SK-N-SH (cell line): ENCODE measurements around the gene MGAT5. TPM values are rescaled to one million over a fixed set of nuclear protein-coding genes. Genes with fewer than 3 reads are reported as not detected.

Experiments
- CTCF ChIA-PET: fragments of 300-600, 350-600 bp; formaldehyde crosslinking; extraction: SDS; loops from one replicate; lab custom pipeline; 2021; lab: Yijun Ruan, JAX
- POLR2A ChIA-PET: fragments of 350-600 bp; sonication (Branson Sonifier 250); formaldehyde crosslinking; extraction: SDS; loops from one replicate; lab custom pipeline; 2020; ENCODE audit warnings: antibody characterized with exemption, inconsistent platforms; lab: Yijun Ruan, JAX
- DNase-seq: peaks from one replicate; pipeline ENCODE4 v3.0.0; 2012
- H2AFZ ChIP-seq: fragments of 200-600 bp; sonication (generic); 2 replicates; pipeline ENCODE4 v1.8.1; 2016; ENCODE audit warnings: antibody characterized with exemption, mild to moderate bottlenecking, low read depth
- H3F3A ChIP-seq: fragments of 200-600 bp; sonication (generic); replicated peaks from 2 replicates; pipeline ENCODE3; 2016; ENCODE audit warnings: antibody characterized with exemption, mild to moderate bottlenecking; ENCODE audit not compliant: insufficient read depth
- H3K27ac ChIP-seq, 2 experiments: fragments of 200-500 bp in 1 of 2; fragments of 200-600 bp in 1 of 2; sonication (Bioruptor generic) in 1 of 2; sonication (generic), shearing (Covaris generic) in 1 of 2; 2 replicates each; pipeline versions ENCODE4 v1.5.1 to v1.6.1; 2014 to 2016; ENCODE audit warnings: low read depth in 2 of 2, inconsistent platforms in 1 of 2, low read length in 1 of 2, mild to moderate bottlenecking in 1 of 2, mixed read lengths in 1 of 2
- H3K27me3 ChIP-seq: fragments of 200-600 bp; sonication (generic), shearing (Covaris generic); 2 replicates; pipeline ENCODE4 v1.6.1; 2016; ENCODE audit warnings: mixed run types; ENCODE audit not compliant: insufficient read depth
- H3K36me3 ChIP-seq, 2 experiments: fragments of 200-500 bp in 1 of 2; fragments of 200-600 bp in 1 of 2; sonication (Bioruptor generic) in 1 of 2; sonication (generic) in 1 of 2; replicated peaks in 1 of 2; 2 replicates each; pipeline versions ENCODE3 to v1.5.1; 2014 to 2016; ENCODE audit warnings: low read length in 1 of 2, mild to moderate bottlenecking in 1 of 2; ENCODE audit not compliant: insufficient read depth in 2 of 2, control insufficient read depth in 1 of 2
- H3K4me1 ChIP-seq, 2 experiments: fragments of 200-500 bp in 1 of 2; fragments of 200-600 bp in 1 of 2; sonication (Bioruptor generic) in 1 of 2; sonication (generic), shearing (Covaris generic) in 1 of 2; 2 replicates each; pipeline versions ENCODE4 v1.5.1 to v1.6.1; 2014 to 2016; ENCODE audit warnings: low read depth in 1 of 2, low read length in 1 of 2, mixed run types in 1 of 2; ENCODE audit not compliant: insufficient read depth in 2 of 2, control insufficient read depth in 1 of 2
- H3K4me2 ChIP-seq: fragments of 200-600 bp; sonication (generic), shearing (Covaris generic); 2 replicates; pipeline ENCODE4 v1.6.1; 2017; ENCODE audit warnings: mixed run types
- H3K4me3 ChIP-seq, 2 experiments: fragments of 200-500 bp in 1 of 2; fragments of 200-600 bp in 1 of 2; sonication (Bioruptor generic) in 1 of 2; sonication (generic), shearing (Covaris generic) in 1 of 2; 2 replicates each; pipeline versions ENCODE4 v1.5.1 to v1.8.1; 2014 to 2016; ENCODE audit warnings: low read depth in 2 of 2, inconsistent platforms in 1 of 2, low read length in 1 of 2, mild to moderate bottlenecking in 1 of 2, mixed read lengths in 1 of 2, moderate library complexity in 1 of 2
- H3K79me2 ChIP-seq: fragments of 200-600 bp; sonication (generic); 2 replicates; pipeline ENCODE4 v1.8.1; 2017; ENCODE audit warnings: mild to moderate bottlenecking; ENCODE audit not compliant: insufficient read depth
- H3K9ac ChIP-seq: fragments of 200-600 bp; sonication (generic); 2 replicates; pipeline ENCODE4 v1.6.1; 2017; ENCODE audit warnings: mixed run types
- H3K9me2 ChIP-seq: fragments of 200-600 bp; sonication (generic); 2 replicates; pipeline ENCODE4 v1.6.1; 2017; ENCODE audit warnings: mixed run types
- H3K9me3 ChIP-seq: fragments of 200-600 bp; sonication (generic); 2 replicates; pipeline ENCODE4 v1.6.1; 2017; ENCODE audit warnings: mixed run types, mild to moderate bottlenecking, moderate library complexity
- H4K20me1 ChIP-seq: fragments of 200-600 bp; sonication (generic); 2 replicates; pipeline ENCODE4 v1.6.1; 2017; ENCODE audit warnings: mild to moderate bottlenecking, mixed run types; ENCODE audit not compliant: insufficient read depth
- CHD2 ChIP-seq: fragments of 150-350 bp; IDR thresholded peaks from 2 replicates; pipeline ENCODE4 v1.6.1; 2018; ENCODE audit warnings: low read length; ENCODE audit not compliant: partially characterized antibody
- CTCF ChIP-seq: fragments of 200-600 bp; sonication (generic); IDR thresholded peaks from 2 replicates; pipeline ENCODE4 v1.6.1; 2017; ENCODE audit warnings: antibody characterized with exemption, mild to moderate bottlenecking, moderate library complexity
- ELF1 ChIP-seq: IDR thresholded peaks from 2 replicates; pipeline ENCODE4 v1.4.0; 2012
- EP300 ChIP-seq, 2 experiments: IDR thresholded peaks; 2 replicates each; pipeline versions ENCODE4 v1.4.0 to v1.6.1; 2012; ENCODE audit warnings: borderline replicate concordance in 1 of 2, low read depth in 1 of 2, low read length in 1 of 2
- EZH2phosphoT487 ChIP-seq: fragments of 200-600 bp; sonication (generic); IDR thresholded peaks from 2 replicates; pipeline ENCODE4 v1.6.1; 2017; ENCODE audit warnings: low read depth, mixed run types, mild to moderate bottlenecking, antibody characterized with exemption, moderate library complexity, borderline replicate concordance
- FOXM1 ChIP-seq: IDR thresholded peaks from 2 replicates; pipeline ENCODE4 v1.4.0; 2012; ENCODE audit warnings: low read depth, mild to moderate bottlenecking
- GATA2 ChIP-seq: sonication (generic); formaldehyde crosslinking; IDR thresholded peaks from 2 replicates; pipeline ENCODE4 v1.5.0; 2020; ENCODE audit warnings: mild to moderate bottlenecking, missing genetic modification reagents
- JUND ChIP-seq: IDR thresholded peaks from 2 replicates; pipeline ENCODE4 v1.4.0; 2012
- RAD21 ChIP-seq: IDR thresholded peaks from 2 replicates; pipeline ENCODE4 v1.6.1; 2012; ENCODE audit warnings: mild to moderate bottlenecking, low read length
- RXRA ChIP-seq: IDR thresholded peaks from 2 replicates; pipeline ENCODE4 v1.4.0; 2012; ENCODE audit warnings: low read depth, mild to moderate bottlenecking, borderline replicate concordance
- SIN3A ChIP-seq: IDR thresholded peaks from 2 replicates; pipeline ENCODE4 v1.6.1; 2012; ENCODE audit warnings: low read depth, mild to moderate bottlenecking, low read length, moderate library complexity, borderline replicate concordance
- SMC3 ChIP-seq: IDR thresholded peaks from 2 replicates; pipeline ENCODE4 v1.6.1; 2012; ENCODE audit warnings: low read depth, low read length, improper control_type of control experiment
- TAF1 ChIP-seq: IDR thresholded peaks from 2 replicates; pipeline ENCODE4 v1.6.1; 2012; ENCODE audit warnings: low read depth, mild to moderate bottlenecking, low read length, moderate library complexity, borderline replicate concordance
- TEAD4 ChIP-seq: IDR thresholded peaks from 2 replicates; pipeline ENCODE4 v1.4.0; 2012; ENCODE audit warnings: mild to moderate bottlenecking, borderline replicate concordance; ENCODE audit not compliant: insufficient read depth
- ZBTB33 ChIP-seq: IDR thresholded peaks from 2 replicates; pipeline ENCODE4 v1.4.0; 2012; ENCODE audit warnings: low read depth, borderline replicate concordance
- WGBS: methylation state at CpG from one replicate; pipeline ENCODE4 v1.1.6; 2017; ENCODE audit warnings: low lambda C conversion rate; 5-methylcytosine and 5-hydroxymethylcytosine counted together
- polyA plus RNA-seq, 3 experiments: library from polyadenylated mRNA; depleted of rRNA; stranded (reverse); fragments of >200 nt; gene quantifications; 2 replicates each; pipeline ENCODE4 v1.2.3, GENCODE V29; 2012

Gene MGAT5
- polyA plus RNA-seq, 1 of the 3 experiments (the other 2 are of a cell fraction): 18.2 TPM

GRCh38 chr2:134362740-134363139, 108.9 kb downstream of the MGAT5 start:
- no peak overlapping the region for H2AFZ ChIP-seq
- H3K4me1 ChIP-seq: peaks cover 0 to 49% of the 10 kb centered on the region in 2 experiments; a peak in 2 of 4 replicates
- no peaks in the 10 kb centered on the region for H3F3A ChIP-seq
- no peak overlapping the region for H3K4me2 ChIP-seq
- no CpG with 5 or more reads among the region's 1 CpG for WGBS
- H3K9me2 ChIP-seq: no peaks in the 10 kb centered on the region
- H3K4me3 ChIP-seq: no peak overlapping the region
- TF ChIP-seq CTCF (no peak), EP300 (IDR thresholded peaks at IDR 0.05; ENCODE audit: borderline replicate concordance in 1 of 2, low read depth in 1 of 2, low read length in 1 of 2) (no peak), CHD2 (no peak), RXRA (no peak), TEAD4 (no peak), EZH2phosphoT487 (no peak), JUND (no peak), ZBTB33 (no peak), ELF1 (no peak), SMC3 (no peak), SIN3A (no peak)
- TF ChIP-seq, all 33 proteins: peak for 0
- ChIA-PET CTCF (interaction anchor here (0.8 to 3.4 kb wide), 4 partner anchors 25 to 89 kb away, joined by 3 to 20 read pairs (median 10); no protein-coding TSS in a partner anchor), POLR2A (no interaction called here)
- no peaks in the 10 kb centered on the region for H3K27me3 ChIP-seq
- DNase-seq: no peak
- no peaks in the 10 kb centered on the region for H4K20me1 ChIP-seq
- no peaks in the 10 kb centered on the region for H3K9me3 ChIP-seq
- H3K36me3 ChIP-seq: peaks cover 0 to 19% of the 10 kb centered on the region in 2 experiments
- no peak overlapping the region for H3K9ac ChIP-seq
- peak overlapping the region in 1 of 2 experiments; percentile 97; a peak in 2 of 4 replicates for H3K27ac ChIP-seq
- H3K79me2 ChIP-seq: no peaks in the 10 kb centered on the region

- Histone ChIP-seq H3K9me2 (no peaks in the 10 kb centered on the region), H3F3A (no peaks in the 10 kb centered on the region), H3K4me3 (no peak overlapping the region), H3K79me2 (no peaks in the 10 kb centered on the region), H3K4me1 (peaks cover 4 to 53% of the 10 kb centered on the region in 2 experiments; a peak in 2 of 4 replicates), H2AFZ (no peak overlapping the region), H3K27me3 (no peaks in the 10 kb centered on the region), H3K9ac (no peak overlapping the region), H3K9me3 (no peaks in the 10 kb centered on the region), H3K36me3 (peaks cover 0 to 19% of the 10 kb centered on the region in 2 experiments), H3K4me2 (no peak overlapping the region), H3K27ac (no peak overlapping the region), H4K20me1 (no peaks in the 10 kb centered on the region)
- DNase-seq: no peak
- ChIA-PET POLR2A (no interaction called here), CTCF (interaction anchor here (1.0 to 1.7 kb wide), 3 partner anchors 46 to 481 kb away, joined by 3 to 7 read pairs (median 4); no protein-coding TSS in a partner anchor)
- 98% methylated on average over 3 of the region's 3 CpGs for WGBS
- TF ChIP-seq TEAD4 (no peak), RAD21 (0 out of 2 replicates have a peak, but pooled peaks have one; percentile 9), FOXM1 (no peak), ELF1 (no peak), GATA2 (CRISPR knock-in tag) (no peak), TAF1 (no peak), JUND (no peak), CTCF (peak; percentile 31)
Observed at GRCh38 chr2:134365356-134365755, 111.5 kb downstream of the MGAT5 start.
